ENCODE measurements around the gene RNF223.

- TF ChIP-seq CTCF (IDR thresholded peaks at IDR 0.05; ENCODE audit: low read length) (no peak), EZH2phosphoT487 (IDR thresholded peaks at IDR 0.05; ENCODE audit: low read length) (no peak)
Measured at GRCh38 chr1:1023700-1024099, 50.4 kb downstream of the RNF223 start.

All from MM.1S (cell line).